AG04449 (cell line): ENCODE results near the gene CDC42SE2.

ENCODE experiments used
- CTCF ChIA-PET: fragments of 350-600 bp; formaldehyde crosslinking; extraction: SDS; loops from one replicate; lab custom pipeline; 2021; ENCODE audit warnings: antibody characterized with exemption; lab: Yijun Ruan, JAX
- POLR2A ChIA-PET: fragments of 400-600, 350-600 bp; formaldehyde crosslinking; extraction: SDS; loops from one replicate; lab custom pipeline; 2020; ENCODE audit warnings: antibody characterized with exemption, inconsistent platforms; lab: Yijun Ruan, JAX
- DNase-seq: peaks from one replicate; pipeline ENCODE4 v3.0.0-alpha.2; 2010; ENCODE audit warnings: low read depth, low spot score
- H3K4me3 ChIP-seq: 2 replicates; pipeline ENCODE4 v1.5.1; 2011; ENCODE audit warnings: low read depth, mild to moderate bottlenecking, control low read depth, low read length
- CTCF ChIP-seq: IDR thresholded peaks from one replicate; pipeline ENCODE4 v1.5.1; 2011; ENCODE audit warnings: mild to moderate bottlenecking, moderate library complexity, low read length, control low read depth, inconsistent platforms; ENCODE audit not compliant: insufficient read depth; ENCODE audit errors: missing control alignments

CDC42SE2 gene

DNA sequence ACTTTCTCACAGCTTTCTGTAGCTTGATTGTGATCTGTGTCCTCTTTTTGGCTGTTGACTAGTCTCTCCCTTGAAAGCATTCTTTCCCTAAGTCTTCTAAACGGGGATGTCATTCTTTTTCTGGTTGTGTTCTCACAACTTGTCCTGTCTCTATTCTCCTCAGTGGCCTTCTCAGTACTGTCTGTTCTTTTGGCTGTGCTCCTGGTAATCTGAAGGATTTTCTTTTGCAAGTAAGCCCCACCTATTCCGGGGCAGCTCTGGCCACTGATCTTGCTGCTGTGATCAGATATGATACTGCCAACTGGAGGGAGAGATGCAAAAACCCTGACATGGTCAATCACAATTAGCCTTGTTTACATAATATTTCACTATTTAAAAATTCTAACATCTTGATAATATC is 172.2 kb downstream of the CDC42SE2 start:
- H3K4me3 ChIP-seq, result no peak overlapping the region
- CTCF ChIA-PET, result interaction anchor here (1.1 to 1.5 kb wide), 2 partner anchors 11 to 13 kb away, joined by 3 to 5 read pairs; no protein-coding TSS in a partner anchor
- DNase-seq, result no peak
- POLR2A ChIA-PET, result no interaction called here
- TF ChIP-seq CTCF, result no peak

DNA sequence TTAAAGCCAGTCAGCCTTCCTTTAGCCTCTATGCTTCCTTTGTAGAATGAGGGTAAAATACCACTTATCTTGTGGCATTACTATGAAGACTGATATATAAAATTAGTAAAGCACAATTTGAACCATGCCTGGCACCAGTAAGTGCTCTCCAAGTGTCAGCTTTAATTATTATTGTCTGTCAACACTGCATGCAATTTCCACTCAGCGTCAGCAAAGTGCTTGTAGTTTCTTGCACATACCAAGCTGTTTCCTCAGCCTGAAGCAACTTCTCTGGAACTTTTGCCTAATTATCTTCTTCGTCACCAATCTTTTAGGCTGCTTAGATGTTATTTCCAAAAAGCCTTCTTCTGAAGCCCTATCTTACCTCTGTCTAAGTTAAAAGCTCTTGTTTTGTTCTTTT is 177.3 kb downstream of the CDC42SE2 start:
- H3K4me3 ChIP-seq, result no peak overlapping the region
- CTCF ChIA-PET, result interaction anchor here (0.8 to 1.3 kb wide), 2 partner anchors 9 to 18 kb away, joined by 3 to 5 read pairs; no protein-coding TSS in a partner anchor

More for the DNA sequence above, 177.3 kb downstream of the CDC42SE2 start:
- TF ChIP-seq CTCF, result no peak
- POLR2A ChIA-PET, result no interaction called here
- DNase-seq, result no peak
